Frontal cortex (tissue), 4 donors: ENCODE results near the gene RER1. TPM values are rescaled to one million over a fixed set of nuclear protein-coding genes. Genes with fewer than 3 reads are reported as not detected.

ENCODE experiments used
- DNase-seq, 2 donors: peaks; one replicate each; pipeline ENCODE4 v3.0.0; 2012; ENCODE audit warnings: low spot score in 2 of 2
- FAIRE-seq: peaks from 2 replicates; lab custom pipeline; 2012; peaks lifted over from hg19 to GRCh38; lab: Jason Lieb, UNC
- total RNA-seq: library from RNA; depleted of rRNA; stranded (reverse); fragments of >200 nt; gene quantifications from one replicate; pipeline ENCODE4 v1.2.3, GENCODE V29; 2014
- donor health status: control.
- donor health status: control.
- donor health status: control.

Gene RER1
- total RNA-seq, 1 donor from 2014 or later: 29.8 TPM

DNA sequence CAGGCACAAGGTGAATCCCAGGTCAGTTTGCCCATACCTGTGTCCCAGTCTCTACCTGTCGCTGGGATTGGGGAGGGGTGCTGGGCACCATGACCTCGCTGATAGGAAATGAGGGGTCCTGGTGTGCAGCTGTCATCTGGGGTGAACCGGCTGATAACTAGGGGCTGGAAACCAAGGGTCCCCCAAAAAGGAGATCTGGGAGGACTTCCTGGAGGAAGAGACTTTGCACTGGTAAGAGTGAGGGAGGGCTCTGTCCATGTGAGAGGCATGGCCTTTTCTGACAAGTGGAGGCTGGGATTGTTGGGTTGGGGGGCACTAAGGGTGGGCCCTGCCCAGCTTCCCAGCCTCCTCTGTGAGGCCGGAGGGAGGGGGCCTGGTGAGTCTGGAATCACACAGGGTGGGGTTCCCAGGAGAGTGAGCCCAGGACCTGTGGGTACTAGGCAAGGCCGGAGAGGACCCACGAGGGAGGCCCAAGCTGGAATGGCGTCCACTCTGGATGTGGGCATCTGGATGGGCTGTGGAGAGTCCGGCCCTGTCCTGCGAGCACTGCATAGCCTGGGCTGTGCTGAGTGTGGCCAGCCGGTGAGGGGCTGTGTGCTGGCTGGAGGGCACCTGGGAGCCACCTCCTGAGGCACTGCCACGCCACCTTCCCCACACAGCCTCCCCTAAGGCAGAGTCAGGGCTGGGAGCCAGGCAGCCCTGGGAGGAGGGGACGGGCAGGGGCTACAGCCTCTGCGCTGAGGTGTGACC, 25.6 kb downstream of the RER1 start:
- FAIRE-seq: no peak
- DNase-seq: no peak

DNA sequence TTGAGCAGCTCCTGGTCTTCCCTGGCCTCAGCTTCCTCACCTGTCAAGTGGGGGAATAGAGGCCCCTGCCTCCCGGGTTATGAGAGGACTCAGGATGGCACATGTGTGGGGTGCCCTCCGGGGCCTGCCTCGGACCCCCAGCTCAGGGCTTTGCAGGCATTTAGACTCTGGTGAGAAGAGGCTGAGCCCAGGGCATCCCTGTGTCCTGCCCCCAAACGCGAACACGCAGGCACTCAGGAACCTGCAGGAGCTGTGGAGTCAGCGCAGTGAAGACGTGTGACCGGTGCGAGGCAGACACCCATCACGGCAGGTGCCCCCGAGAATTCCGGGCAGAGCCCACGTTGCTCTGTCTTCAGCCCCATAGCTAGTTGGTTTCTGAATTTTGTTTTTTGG, 26.2 kb downstream of the RER1 start:
- DNase-seq (no peak), FAIRE-seq (no peak)

DNA sequence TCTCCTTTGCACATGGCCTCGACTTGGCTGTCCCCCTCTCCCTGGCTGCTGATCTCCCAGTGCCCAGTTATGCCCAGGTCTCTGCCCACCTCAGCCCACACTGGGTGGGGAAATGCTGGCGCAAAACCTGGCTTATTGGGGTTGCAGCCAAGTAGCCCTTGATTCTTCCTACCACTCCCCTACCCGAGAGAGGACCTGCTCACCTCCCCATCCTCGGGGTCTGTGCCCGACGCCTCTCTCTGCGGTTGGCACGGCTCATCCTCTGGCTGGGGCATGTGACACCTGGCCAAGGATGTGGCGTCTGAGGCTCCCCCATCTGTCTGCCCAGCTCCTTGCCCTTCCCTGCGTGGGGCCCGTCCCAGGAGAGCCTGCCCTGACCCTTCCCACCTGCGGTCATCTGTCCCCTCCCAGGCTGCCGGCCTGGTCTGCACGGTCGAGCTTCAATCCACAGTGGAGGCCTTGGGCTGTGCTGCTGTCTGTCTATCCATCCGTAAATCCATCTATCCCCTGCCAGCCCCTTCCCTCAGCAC, 27.2 kb downstream of the RER1 start:
- no peak for FAIRE-seq

DNA sequence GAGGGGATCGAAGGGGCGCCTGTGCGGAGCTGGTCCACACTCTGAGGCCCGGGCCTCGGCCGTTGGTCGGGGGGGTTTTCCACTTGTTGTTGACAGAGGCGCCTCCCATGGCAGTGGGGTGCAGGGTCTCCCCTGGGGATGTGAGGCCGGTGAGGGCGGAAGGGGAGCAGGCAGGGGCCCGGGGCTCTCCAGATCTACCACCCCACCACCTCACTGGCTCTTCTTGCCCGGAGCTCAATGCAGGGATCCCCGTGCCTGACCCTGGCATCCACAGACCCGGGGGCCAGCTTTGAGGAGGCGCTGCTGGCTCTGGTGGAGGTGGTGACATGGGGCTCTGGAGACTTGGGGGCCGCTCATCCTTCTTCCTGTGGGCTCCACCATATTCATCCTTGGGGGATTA, 27.8 kb downstream of the RER1 start:
- FAIRE-seq (no peak), DNase-seq (no peak)

More for the DNA sequence above, 27.2 kb downstream of the RER1 start:
- DNase-seq: no peak

DNA sequence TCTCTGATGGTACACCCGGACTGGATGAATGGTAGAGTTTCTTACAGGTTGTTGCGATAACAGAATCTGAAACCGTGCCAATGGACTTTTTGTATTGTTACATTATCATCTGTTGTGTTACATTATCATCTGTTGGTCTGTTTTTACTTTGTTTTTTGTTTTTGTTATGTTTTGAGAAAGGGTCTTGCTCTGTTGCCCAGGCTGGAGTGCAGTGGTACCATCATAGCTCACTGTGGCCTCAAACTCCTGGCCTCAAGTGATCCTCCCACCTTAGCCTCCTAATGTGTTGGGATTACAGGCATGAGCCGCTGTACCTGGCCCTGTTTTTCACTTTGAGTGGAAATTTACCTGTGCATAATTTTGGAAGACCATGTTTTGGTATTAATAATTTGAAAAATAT, 30.9 kb downstream of the RER1 start:
- no peak for DNase-seq

DNA sequence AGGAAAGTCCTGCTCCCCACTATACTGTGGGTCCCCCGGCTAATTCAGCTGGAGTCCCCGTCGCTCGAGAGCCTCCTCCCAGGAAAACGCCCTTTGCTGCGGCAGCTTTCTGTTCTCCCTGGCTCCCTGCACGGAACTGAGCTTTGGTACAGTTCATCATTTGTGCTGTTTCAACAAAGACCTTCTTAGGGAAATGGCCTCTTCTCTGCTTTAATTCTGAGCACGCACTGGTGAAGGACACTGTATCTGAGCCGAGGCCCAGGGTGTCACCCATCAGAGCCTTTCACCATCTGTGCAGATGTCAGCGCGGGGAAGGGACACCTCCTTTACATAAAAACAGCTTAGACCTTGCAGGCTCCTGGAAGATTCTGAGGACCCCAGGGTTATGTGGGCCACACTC, 34.3 kb downstream of the RER1 start:
- DNase-seq (peak in 1 of 2 donors; percentile 67), FAIRE-seq (no peak)

More for the DNA sequence above, 30.9 kb downstream of the RER1 start:
- FAIRE-seq: no peak

DNA sequence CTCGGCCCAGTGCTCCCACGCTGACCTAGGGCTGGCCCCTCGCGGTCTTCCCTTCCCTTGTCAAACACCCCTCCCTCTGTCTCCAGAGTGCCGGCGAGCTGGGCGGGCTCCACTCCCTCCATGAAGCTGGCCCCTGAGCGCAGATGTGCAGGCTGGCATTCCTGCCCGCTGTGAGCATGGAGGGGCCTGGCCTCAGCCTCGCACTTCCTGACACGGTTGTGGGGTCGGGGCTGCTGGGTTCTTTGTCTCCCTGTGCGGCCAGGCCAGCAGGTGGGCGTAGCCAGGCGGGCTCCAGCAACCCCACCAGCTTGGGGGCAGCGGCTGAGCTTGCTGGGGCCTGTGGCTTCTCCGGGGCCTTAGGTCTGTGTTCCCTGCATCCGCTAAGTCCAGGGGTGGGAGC, 34.9 kb downstream of the RER1 start:
- FAIRE-seq: no peak
- DNase-seq: no peak

DNA sequence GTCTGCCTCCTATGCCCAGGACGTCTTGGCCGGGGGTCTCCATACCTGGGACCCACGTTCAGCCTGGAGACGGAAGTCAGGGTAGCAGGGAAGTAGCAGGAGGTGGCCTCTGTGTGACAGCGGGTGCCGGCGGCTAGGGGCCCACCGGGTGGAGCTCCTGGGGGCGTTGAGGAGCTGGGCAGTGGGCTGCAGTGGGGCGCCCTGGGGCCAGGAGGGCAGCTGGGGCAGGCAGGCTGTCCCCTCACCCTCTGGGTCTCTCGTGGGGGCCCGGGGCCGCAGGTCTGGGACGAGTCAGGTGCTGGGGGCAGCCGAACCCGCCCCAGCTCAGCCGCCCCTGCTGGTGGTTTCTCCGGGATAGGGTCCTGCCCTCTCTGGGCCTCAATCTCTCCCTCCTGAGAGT, 35.4 kb downstream of the RER1 start:
- no peak for FAIRE-seq
- DNase-seq: no peak

DNA sequence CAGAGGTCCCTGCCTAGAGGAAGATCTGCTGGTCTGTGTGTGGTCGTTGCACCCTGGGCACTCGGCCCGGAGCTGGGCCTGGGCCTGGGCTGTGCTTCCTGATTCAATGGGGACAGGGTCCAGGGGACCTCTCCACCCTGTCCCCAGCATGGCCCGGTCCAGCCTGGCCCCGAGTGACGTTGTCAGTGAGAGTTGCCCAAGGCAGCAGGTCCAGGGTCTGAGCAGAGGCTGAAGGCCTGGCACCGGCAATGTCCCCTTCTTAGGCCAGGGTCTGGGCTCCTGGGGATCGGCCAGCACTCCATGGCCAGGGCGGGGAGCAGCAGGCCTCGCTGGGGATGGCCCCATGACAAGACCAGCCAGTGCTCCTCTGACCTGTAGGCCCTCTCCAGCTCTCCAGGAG, 36.3 kb downstream of the RER1 start:
- FAIRE-seq: no peak
- DNase-seq: no peak

DNA sequence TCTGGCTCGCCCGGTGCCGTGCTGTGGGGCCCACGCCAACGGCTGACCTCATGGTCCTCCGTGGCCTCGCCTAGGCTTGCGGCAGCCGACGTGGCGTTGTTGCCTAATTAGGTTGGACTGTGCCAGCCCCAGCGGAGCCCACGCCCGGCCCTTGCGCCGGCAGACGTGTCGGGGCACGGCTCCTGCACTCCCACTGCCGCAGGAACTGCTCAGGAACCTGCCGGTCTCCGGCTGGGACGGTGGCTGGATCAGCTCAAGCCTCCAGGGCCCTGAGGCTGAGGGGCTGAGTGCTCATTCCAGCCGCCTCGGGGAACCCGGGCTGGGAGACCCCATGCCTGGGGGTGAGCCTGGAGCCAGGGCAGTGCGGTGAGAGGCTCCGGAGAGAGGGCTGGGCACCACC, 36.8 kb downstream of the RER1 start:
- FAIRE-seq (no peak), DNase-seq (no peak)

DNA sequence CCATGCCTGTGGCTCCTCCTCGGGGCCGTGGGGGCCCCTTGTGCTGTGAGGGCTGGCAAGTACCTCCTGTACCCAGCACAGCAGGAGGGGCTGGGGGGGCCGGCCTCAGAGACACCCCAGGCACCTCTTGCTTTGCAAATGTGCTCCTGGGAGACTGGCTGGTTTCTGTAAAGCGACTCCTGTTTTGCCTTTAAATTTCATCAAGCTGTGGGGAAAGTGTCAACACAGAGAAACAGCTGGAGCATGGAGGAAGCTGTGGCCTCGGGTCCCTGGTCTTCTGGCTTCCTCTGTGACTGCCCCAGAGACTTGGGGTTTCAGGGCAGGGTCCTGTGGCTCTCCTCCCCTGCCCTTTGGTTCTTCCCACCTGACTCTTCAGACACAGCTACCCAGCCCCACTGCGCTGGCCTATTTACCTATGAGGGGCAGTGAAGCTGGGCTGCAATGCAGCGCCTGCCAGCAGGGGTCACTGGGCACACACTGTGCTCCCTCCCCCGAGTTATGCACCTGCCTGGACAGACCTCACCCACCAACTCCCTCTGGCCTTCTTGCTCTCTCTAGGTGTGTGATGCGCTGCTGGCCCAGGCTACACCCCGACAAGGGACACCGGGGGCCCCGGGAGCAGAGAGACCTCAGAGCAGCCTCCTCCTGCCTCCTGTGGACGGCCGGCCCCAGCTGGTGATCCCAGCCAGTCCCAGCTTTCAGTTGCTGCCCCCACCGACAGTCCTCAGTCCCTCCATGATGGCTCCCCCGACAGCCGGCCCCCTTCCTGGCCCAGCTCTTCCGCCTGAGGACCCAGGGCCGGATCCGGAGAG, 38.3 kb downstream of the RER1 start:
- DNase-seq (no peak), FAIRE-seq (no peak)

DNA sequence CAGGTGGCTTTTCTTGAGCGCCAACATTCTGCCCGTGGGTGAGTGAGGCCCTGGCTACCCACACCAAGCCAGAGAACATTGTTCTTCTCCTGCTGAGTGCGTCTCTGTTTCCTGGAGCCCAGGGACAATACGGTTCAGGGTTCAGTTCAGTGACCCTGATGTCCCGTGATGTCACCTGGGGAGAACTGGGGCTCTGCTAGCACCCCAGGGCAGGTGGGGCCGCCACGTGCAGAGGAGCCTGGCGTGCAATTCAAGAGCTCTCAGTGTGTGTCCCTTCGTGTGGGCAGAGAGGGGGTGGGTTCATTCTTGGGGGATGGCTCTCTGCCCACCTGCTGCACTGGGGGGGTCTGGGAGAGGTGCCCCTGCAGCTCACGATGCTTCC, 38.9 kb downstream of the RER1 start:
- FAIRE-seq (no peak), DNase-seq (no peak)

DNA sequence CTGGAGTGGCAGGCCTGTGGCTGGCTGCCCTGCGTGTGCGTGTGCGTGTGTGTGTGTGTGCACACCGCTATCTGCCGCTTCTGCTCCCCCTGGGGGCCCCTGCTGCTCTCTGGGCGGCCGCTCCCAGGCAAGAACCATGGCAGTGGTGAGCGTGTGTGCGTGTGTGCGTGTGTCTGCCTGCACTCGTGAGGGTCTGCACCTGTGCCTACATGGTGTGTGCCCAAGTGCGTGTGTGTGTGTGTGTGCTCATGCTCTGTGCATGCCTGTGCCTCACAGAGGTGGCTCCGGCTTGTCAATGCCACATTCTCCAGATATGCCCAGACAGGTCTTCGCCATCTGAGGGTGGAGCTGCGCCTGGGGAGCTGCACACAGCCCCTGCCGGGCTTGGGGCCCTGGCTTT, 39.5 kb downstream of the RER1 start:
- DNase-seq (no peak), FAIRE-seq (no peak)

DNA sequence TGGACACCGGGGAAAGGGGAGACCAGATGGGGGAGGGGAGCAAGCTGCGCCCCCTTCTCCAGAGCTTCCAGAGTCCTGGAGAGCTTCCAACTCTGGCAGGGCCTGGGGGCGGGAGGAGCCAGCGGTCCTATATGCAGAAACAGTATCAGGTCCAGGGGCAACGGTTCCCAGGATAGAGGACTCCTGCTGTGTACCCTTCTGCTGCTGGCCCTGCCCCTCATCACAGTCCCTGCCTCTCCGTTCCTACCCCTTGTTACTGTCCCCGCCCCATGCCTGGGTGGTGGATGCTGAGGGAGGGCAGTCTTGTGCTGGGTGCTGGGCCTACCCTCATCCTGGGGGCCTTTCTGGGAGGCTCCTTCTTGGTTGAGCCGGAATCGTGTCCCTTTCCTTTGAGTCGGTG, 39.9 kb downstream of the RER1 start:
- FAIRE-seq (no peak), DNase-seq (no peak)

DNA sequence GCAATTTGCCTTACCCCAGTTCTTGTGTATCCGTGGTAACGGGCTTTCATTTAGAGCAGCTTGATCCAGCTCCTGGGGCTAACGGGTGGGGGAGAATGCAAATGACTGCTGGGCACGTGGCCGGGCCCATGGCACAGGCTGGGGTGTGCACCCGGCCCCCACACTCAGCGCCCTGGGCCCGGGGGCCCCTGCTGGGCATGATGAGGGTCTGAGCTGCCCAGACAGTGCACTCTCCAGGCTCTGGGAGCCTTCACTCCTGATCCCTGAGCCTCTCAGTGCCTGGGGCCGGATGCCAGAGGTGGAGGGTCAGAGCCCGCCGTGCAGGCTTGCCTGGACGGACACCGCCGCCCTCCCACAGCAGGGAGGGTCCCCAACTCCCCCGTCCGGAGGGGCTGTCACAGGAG, 40.8 kb downstream of the RER1 start:
- no peak for FAIRE-seq

DNA sequence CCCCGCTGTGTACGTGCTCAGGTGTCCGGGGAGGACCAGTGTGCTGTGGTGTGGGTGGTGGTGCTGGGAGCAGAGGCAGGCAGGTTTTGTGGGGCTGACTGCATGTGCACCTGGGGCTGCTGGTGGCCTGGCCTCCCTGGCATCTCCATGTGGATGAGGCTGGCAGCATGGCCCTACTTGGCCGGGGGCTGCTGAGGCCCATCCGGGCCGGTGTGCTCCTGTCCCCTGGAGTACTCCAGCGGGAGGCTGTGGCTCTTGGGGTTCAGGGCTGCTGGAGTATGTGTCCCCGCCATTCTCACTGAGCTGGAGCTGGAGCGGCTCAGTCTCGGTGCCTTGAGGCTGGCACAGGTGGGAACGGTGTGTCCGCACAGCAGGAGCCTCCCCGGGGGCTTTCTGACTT, 41.6 kb downstream of the RER1 start:
- DNase-seq (no peak), FAIRE-seq (no peak)

More for the DNA sequence above, 40.8 kb downstream of the RER1 start:
- no peak for DNase-seq

DNA sequence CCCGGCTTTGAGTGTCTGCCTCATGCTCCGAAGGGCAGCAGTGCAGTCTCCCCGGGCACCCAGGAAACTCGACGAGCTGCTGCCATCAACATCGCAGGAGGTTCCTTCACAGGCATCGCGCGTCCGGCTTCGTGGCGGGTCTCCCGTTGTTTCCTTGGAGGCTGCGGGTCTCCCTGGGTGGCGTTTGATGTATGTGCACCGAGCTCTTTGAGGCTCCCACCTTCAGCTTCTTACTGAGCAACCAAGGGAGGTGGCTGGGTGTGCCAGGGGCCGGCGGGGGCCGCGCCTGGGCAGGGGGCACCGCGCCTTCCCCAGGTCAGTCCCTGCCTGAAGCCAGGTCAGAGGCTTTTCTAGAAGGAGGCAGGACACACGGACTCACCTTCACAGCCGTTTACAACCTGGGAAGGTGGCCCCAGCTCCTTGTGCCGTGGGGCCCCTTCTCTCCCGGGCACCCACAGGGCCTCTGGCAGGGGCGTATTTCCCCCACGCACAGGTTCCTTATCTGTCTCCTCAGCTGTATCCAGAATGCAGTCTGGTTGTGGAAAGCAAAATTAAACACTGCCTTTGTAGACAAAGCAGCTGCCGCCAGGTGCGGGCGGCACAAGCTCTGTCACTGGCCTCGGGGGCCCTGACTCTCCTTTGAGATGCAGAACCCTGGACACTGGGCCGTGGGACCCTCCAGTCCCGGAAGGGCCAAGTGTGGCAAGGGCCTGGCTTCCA, 42.5 kb downstream of the RER1 start:
- no peak for DNase-seq
- no peak for FAIRE-seq

DNA sequence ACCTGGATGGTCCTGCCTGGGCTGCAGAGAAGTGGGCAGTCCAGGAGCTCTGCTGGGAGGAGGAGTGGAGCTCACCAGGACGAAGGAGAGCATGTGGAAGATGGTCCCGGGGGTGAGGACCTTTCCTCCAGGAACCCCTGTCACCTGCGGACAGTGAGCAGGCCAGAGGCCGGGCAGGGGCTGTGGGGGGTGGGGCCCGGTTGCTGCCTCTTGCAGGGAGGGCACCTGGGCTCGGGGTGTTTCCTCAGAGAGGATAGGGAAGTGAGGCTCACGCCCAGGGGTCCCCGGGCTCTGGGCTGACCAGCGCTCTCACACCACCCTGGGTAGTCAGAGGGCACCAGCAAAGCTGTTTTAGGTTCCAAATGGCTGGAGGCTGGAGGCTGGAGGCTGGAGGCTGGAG, 43.5 kb downstream of the RER1 start:
- DNase-seq (no peak), FAIRE-seq (no peak)

DNA sequence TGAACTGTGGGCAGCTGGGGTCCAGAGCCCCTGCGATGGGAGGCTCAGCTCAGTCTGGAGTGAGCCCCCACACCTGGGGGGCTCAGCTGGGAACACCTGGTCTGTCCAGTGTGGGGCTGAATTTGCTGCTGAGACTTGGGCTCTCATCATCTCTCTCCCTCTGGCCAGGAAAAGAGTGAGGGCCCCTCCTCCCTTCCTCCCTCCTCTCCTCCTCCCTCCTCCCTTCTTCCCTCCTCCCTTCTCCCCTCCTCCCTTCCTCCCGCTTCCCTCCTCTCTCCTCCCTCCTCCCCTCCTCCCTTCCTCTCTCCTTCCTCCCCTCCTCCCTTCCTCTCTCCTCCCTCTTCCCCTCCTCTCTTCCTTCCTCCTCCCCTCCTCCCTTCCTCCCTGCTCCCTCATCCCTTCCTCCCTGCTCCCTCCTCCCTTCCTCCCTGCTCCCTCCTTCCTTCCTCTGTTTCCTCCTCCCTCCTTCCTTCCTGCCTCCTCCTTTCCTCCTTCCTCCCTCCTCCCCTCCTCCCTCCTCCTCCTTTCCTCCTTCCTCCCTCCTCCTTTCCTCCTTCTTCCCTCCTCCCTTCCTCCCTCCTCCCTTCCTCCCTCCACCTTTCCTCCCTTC, 44.2 kb downstream of the RER1 start:
- DNase-seq (no peak), FAIRE-seq (no peak)

DNA sequence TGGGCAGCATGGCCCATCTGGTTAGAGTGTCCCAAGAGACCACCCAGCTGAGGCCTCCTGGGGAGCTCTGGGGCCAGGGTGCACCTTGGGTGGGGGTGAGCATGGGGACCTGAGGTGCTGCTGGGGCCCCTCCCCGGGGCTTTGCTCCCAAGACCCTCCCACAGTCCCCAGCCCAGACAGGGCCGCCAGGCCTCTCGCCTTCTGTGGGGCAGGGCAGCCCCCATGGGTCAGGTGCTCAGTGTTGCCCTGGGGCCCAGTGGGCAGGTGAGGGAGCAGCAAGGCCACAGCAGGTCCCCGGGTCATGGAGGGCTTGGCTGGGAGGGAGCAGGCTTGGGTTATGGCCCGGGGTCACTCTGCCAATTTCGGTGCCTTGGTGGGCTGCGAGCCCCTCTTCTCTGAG, 45.2 kb downstream of the RER1 start:
- DNase-seq (no peak), FAIRE-seq (no peak)
